ENCODE data around the gene ATE1. TPM values are rescaled to one million over a fixed set of nuclear protein-coding genes. Genes with fewer than 3 reads are reported as not detected.

ATE1 gene
- total RNA-seq, 1 donor from 2014 or later = 33.0 TPM

GRCh38 chr10:121862649-121863048, 65.2 kb downstream of the ATE1 start:
- peaks cover 13% of the 10 kb centered on the region for H3K9me3 Mint-ChIP-seq

GRCh38 chr10:121862042-121862441, 65.8 kb downstream of the ATE1 start:
- Mint-ChIP-seq H3K4me1 (peaks cover 11% of the 10 kb centered on the region), H3K4me3 (no peak overlapping the region), H3K27ac (no peak overlapping the region)

More at GRCh38 chr10:121862649-121863048, 65.2 kb downstream of the ATE1 start:
- no peak for DNase-seq (ENCODE audit: low spot score in 2 of 2, unreplicated experiment in 2 of 2)
- no peak for TF ChIP-seq CTCF (IDR thresholded peaks at IDR 0.05; ENCODE audit: unreplicated experiment)
- no peak overlapping the region for H3K27ac Mint-ChIP-seq
- H3K4me1 Mint-ChIP-seq = peaks cover 11% of the 10 kb centered on the region
- peaks cover 32% of the 10 kb centered on the region for H3K36me3 Mint-ChIP-seq
- no peaks in the 10 kb centered on the region for H3K27me3 Mint-ChIP-seq (ENCODE audit: low read depth)
- no peak overlapping the region for H3K4me3 Mint-ChIP-seq

GRCh38 chr10:121860810-121861209, 67.0 kb downstream of the ATE1 start:
- Mint-ChIP-seq H3K36me3 (peaks cover 40% of the 10 kb centered on the region), H3K4me3 (no peak overlapping the region), H3K27ac (no peak overlapping the region), H3K27me3 (ENCODE audit: low read depth) (no peaks in the 10 kb centered on the region), H3K9me3 (peaks cover 20% of the 10 kb centered on the region), H3K4me1 (peaks cover 6% of the 10 kb centered on the region)
- DNase-seq (ENCODE audit: low spot score in 2 of 2, unreplicated experiment in 2 of 2) = no peak
- no peak for TF ChIP-seq CTCF (IDR thresholded peaks at IDR 0.05; ENCODE audit: unreplicated experiment)

More at GRCh38 chr10:121862042-121862441, 65.8 kb downstream of the ATE1 start:
- Mint-ChIP-seq H3K36me3 (peaks cover 38% of the 10 kb centered on the region), H3K9me3 (peaks cover 19% of the 10 kb centered on the region), H3K27me3 (ENCODE audit: low read depth) (no peaks in the 10 kb centered on the region)
- DNase-seq (ENCODE audit: low spot score in 2 of 2, unreplicated experiment in 2 of 2) = no peak
- TF ChIP-seq CTCF (IDR thresholded peaks at IDR 0.05; ENCODE audit: unreplicated experiment) = no peak

GRCh38 chr10:121854809-121855445, 72.9 kb downstream of the ATE1 start:
- H3K4me3 Mint-ChIP-seq = no peak overlapping the region
- peaks cover 44% of the 10 kb centered on the region for H3K36me3 Mint-ChIP-seq
- peaks cover 7% of the 10 kb centered on the region for H3K4me1 Mint-ChIP-seq
- no peak for TF ChIP-seq CTCF (IDR thresholded peaks at IDR 0.05; ENCODE audit: unreplicated experiment)
- no peak overlapping the region for H3K27ac Mint-ChIP-seq
- H3K27me3 Mint-ChIP-seq (ENCODE audit: low read depth) = no peaks in the 10 kb centered on the region
- H3K9me3 Mint-ChIP-seq = peaks cover 34% of the 10 kb centered on the region
- DNase-seq (ENCODE audit: low spot score in 2 of 2, unreplicated experiment in 2 of 2) = no peak

GRCh38 chr10:121853950-121854349, 73.9 kb downstream of the ATE1 start:
- Mint-ChIP-seq H3K27ac (no peak overlapping the region), H3K27me3 (ENCODE audit: low read depth) (no peaks in the 10 kb centered on the region), H3K36me3 (peaks cover 52% of the 10 kb centered on the region), H3K4me3 (no peak overlapping the region), H3K4me1 (peaks cover 7% of the 10 kb centered on the region), H3K9me3 (peaks cover 34% of the 10 kb centered on the region)
- no peak for TF ChIP-seq CTCF (IDR thresholded peaks at IDR 0.05; ENCODE audit: unreplicated experiment)
- no peak for DNase-seq (ENCODE audit: low spot score in 2 of 2, unreplicated experiment in 2 of 2)

Data from mesothelial cell of epicardium (in vitro differentiated cells).